HG02763 (cell line): ENCODE measurements around the gene EMC8.
"Not testable (repeated sequence)": the region's sequence is repeated elsewhere in the genome, so short reads cannot be mapped to it uniquely, and the experiment has no call there.

Source experiments
- ATAC-seq: cut with Tn5 transposase; IDR thresholded peaks from one replicate; pipeline ENCODE4 v1.9.1; 2021; ENCODE audit warnings: mild to moderate bottlenecking, moderate library complexity; ENCODE audit not compliant: unreplicated experiment

The EMC8 gene

GRCh38 chr16:85816159-85816558, 16.8 kb upstream of the EMC8 start:
- ATAC-seq: no peak

DNA sequence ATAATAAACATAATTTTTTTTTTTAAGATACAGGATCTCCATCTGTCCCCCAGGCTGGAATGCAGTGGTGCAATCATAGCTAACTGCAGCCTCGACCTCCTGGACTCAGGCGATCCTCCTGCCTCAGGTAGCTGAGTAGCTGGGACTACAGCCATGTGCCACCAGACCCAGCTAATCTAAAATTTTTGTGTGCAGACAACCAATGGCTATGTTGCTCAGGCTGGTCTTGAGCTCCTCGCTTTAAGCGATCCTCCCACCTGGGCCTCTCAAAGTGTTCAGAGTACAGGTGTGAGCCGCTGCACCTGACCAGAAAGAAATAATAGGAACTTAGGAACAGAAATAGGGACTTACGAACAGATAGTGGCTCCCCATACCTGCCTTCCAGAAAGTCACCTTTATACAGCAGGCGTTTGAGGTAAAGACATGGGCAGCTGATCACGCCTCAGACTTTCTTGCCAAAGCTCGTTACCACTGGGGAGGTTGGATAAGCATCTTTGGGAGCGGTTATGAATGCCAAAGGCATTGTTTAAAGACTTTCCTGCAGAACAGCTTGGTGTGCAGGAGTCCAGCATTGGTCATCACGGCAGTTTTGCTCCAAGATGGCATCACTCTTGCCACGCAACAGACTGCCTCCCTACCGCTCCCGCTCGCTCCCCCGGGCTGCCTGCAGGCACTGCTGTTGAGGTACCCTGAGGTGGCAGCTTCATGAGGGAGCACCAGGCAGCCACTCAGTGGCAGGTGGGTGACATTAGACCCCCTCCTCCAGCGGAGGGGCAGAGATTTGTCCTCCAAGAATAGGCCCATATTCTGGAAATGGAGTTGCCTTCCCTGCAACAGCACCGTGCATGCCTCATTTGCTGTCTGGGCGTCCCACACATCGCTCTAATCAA, 13.7 kb upstream of the EMC8 start:
- no peak for ATAC-seq

- ATAC-seq: no peak
Measured at GRCh38 chr16:85812031-85812807, 12.9 kb upstream of the EMC8 start.

- no peak for ATAC-seq
Measured at GRCh38 chr16:85810742-85811115, 11.4 kb upstream of the EMC8 start.

DNA sequence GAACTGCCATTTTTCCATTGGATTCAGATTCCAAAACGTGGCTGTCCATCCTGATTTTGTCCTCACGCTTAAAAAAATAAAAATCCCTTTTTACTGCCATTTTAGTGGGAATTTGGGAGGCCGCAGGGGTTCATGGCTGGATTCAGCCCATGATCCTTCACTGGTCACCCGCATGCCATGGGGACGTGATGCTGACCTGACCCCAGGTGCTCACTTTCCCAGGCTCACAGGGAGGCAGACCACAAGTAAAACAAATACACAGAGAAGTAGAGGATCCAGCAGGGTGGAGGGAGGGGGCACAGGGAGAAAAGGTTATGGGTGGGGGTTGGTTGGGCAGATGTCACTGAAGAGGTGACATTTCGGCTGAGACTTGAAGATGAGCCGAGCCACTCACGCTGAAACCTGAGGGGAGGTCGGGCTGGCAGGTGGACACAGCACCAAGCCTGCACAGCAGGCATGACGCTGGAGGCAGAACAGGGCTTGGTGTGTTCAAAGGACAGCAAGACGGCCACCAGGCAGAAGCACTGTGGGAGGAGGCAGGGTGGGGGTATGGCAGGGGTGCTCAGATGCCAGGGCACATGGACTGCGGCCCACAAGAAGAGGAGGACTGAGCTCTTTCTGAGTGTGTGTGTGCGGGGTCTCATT, 10.9 kb upstream of the EMC8 start:
- no peak for ATAC-seq

DNA sequence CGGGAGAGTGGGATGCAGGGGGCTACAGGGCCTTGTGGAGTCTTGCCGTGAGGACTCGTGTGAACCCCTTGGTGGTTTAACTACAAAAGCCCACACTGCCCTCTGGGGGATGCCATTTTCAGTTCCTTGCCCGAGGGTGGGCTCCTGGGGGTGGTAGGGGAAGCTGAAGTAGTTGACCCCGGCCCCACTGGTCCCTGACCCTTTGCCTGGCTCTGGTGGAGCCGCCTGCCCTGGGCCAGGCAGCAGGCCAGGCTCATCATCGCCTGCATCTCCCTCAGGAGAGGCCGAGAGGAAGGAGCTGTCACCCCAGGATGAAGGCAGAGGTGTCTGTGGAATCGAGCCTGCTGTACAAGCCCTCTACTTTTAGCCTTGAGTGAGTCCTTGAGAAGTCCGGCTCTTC, 10.3 kb upstream of the EMC8 start:
- ATAC-seq: no peak

DNA sequence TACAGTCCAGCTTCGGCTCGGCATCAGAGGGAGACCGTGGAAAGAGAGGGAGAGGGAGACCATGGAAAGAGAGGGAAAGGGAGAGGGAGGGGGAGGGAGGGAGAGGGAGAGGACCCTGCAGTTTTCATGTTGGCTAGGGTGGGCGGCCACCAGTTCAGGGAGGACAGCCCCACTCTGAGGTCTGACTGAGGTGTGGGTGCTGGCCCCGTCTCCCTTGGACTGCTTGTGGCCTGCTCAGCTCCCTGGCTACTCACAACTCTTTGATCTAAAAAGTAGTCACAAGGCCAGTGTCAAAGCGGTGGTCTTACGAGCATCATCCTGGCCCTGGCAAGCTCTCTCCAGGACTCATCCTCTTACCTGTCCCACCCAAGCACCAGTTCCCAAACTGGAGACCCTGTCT, 9.6 kb upstream of the EMC8 start:
- no peak for ATAC-seq

DNA sequence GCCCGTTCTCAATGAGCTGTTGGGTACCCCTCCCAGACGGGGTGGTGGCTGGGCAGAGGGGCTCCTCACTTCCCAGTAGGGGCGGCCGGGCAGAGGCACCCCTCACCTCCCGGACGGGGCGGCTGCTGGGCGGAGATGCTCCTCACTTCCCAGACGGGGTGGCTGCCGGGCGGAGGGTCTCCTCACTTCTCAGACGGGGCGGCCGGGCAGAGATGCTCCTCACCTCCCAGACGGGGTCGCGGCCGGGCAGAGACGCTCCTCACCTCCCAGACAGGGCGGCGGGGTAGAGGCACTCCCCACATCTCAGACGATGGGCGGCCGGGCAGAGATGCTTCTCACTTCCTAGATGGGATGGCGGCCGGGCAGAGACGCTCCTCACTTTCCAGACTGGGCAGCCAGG, 8.8 kb upstream of the EMC8 start:
- ATAC-seq: not testable (repeated sequence)

- not testable (repeated sequence) for ATAC-seq
Measured at GRCh38 chr16:85807340-85807739, 8.0 kb upstream of the EMC8 start.

DNA sequence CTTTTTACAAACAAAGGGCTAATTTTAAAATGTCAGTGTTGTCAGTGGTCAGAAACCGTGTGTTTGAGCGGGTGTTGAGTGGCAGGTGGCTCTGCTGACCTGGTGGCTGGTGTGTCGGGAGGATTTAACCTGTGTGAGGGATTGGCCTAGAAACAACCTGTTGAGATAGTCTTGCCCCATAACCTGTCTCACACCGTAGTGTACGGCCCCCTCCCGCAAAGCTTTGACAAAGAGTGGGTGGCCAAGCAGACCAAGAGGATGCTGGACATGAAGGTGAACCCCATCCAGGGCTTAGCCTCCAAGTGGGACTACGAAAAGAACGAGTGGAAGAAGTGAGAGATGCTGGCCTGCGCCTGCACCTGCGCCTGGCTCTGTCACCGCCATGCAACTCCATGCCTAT, 7.2 kb upstream of the EMC8 start:
- ATAC-seq: no peak

GRCh38 chr16:85805442-85806045, 6.2 kb upstream of the EMC8 start:
- ATAC-seq: no peak

- ATAC-seq: no peak
Measured at GRCh38 chr16:85803570-85803969, 4.2 kb upstream of the EMC8 start.

DNA sequence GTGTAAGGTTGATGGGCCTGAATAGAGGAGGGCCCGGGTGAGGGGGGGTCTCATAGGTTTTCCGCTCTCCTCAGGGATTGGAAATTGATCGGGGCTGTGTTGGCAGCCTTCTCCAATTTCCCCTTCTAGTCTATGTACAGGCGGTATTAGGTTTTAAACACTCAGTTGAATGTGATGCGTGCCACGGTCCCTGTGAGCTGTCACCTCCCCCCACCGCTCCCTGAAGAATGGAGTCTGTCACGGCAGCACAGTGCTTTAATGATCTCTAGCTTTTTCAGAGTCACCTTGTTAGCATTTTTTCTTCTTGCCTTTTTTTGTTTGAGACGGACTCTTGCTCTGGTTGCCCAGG, 951 bp upstream of the EMC8 start:
- no peak for ATAC-seq

GRCh38 chr16:85798901-85799496, 345 bp downstream of the EMC8 start:
- no peak for ATAC-seq

- no peak for ATAC-seq
Measured at GRCh38 chr16:85798283-85798776, 1.0 kb downstream of the EMC8 start.

- no peak for ATAC-seq
Measured at GRCh38 chr16:85796599-85796998, 2.7 kb downstream of the EMC8 start.

- ATAC-seq: no peak
Measured at GRCh38 chr16:85796152-85796551, 3.2 kb downstream of the EMC8 start.

DNA sequence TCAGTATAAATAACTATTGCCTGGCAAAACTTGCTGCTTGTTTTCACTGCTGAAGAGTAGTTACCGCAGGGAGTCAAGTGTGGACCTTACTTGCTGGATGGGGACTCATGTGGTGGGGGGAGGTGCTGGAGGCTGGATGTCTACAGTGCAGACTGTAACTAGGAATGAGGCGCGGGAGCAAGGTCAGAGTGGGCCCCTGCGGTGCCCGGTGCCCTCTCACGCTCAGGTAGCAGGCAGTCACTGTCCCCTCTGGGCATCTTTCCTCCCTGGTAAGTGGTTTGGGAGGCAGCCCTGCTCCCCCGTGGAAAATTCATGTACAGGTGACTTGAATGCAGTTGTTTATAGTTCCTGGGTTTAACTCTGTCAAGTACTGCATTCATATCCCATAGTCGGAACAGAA, 4.6 kb downstream of the EMC8 start:
- ATAC-seq: no peak

DNA sequence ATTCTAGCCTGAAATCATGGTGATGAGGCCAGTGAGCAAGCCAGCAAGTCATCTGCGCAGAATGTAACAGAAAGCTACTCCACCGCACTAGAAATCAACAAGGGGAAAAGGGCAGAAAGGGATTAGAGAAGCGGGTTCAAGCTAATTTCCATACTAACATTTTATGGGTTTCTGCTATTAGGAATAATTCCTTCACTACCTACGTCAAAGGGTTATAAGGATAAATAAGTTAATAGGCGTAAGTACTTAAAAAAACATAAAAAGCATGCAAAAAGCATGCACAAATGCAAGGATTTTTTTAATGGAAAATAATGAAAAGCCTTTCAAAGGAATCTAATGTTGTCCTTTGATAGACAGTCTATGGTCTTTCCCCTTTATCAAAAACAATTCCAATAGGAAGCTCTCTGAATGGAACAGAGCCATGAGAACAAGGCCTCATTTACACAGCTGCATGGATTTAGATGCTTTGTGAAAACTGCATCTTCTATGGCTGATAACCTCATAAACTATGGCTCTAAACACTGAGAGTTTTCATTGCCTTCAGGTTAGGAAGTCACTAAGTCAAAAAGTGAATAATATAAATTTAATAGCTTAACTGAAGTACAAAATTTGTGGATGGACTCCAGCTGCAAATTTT, 5.6 kb downstream of the EMC8 start:
- ATAC-seq: no peak

GRCh38 chr16:85789773-85790172, 9.6 kb downstream of the EMC8 start:
- no peak for ATAC-seq
